ENCODE results near the gene KRT34. TPM values are rescaled to one million over a fixed set of nuclear protein-coding genes. Genes with fewer than 3 reads are reported as not detected.
"Not testable (repeated sequence)": the region's sequence is repeated elsewhere in the genome, so short reads cannot be mapped to it uniquely, and the experiment has no call there.

Gene KRT34
- total and polyA plus RNA-seq, 5 donors, result not detected

DNA sequence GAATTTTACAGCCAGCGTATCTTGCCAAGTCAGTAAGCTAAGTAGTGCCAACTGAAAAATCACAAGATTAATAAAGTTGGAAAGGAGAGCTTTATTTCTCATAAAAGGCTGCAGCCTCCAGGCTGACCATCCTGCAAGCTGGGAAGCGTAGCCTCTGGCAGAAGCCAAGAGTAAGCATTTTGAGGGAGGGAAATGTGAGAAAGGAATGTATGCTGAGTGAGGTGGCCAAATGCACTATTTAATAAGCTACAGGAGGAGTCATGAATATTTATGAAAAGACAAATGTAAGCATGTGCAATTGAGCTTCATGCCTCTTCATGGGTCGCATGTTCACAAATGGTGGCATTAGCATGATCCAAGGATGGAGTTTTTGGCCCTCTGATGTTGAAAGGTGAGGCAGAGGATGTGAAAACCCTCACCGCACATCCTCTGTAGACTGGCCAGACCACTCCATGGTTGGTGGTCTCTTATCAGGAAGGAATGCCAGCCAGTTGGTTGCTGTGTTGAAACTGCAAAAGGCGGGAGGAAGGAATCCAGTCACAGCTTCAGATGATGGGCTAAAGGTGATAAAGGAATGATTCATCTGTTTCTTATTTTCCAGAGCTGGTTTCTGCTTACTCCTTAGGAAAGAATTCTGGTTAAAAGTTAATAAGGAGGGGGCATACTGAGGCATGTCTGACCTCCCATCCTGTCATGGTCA lies 21.7 kb downstream of the KRT34 start:
- Histone ChIP-seq H3K9me3 (ENCODE audit: control insufficient read depth, low read length) (peaks cover 2% of the 10 kb centered on the region), H3K4me3 (ENCODE audit: low read length) (no peak overlapping the region), H3K27ac (ENCODE audit: low read length) (no peak overlapping the region), H3K4me1 (ENCODE audit: control insufficient read depth, insufficient read depth, low read length) (no peaks in the 10 kb centered on the region), H3K27me3 (ENCODE audit: control insufficient read depth, insufficient read depth) (no peaks in the 10 kb centered on the region)
- WGBS, result 69% methylated on average over 5 of the region's 5 CpGs
- DNase-seq (no peak), ATAC-seq (no peak)
- intact Hi-C loops (cut with DNase I), result no loop called here

DNA sequence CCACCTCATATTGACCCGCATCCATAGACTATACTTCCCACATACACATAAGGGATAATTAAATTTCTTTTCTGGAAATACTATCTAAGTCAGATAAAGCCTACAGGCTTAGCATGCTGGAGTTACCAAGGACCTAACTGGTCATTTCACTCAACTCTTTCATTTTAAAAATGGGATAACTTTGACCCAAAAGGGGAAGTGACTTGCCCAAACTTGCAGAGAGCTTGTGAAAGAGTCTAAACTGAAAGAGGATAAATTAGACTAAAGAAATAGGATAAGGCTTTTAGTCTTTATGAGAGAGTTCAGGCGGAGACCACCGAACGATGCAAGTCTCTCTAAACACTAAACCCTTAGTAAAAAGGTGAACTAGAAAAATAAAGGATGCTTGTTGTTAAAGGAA lies 27.6 kb downstream of the KRT34 start:
- Histone ChIP-seq H3K27ac (ENCODE audit: low read length) (no peak overlapping the region), H3K9me3 (ENCODE audit: control insufficient read depth, low read length) (peaks cover 2% of the 10 kb centered on the region), H3K4me1 (ENCODE audit: control insufficient read depth, insufficient read depth, low read length) (no peaks in the 10 kb centered on the region), H3K27me3 (ENCODE audit: control insufficient read depth, insufficient read depth) (no peaks in the 10 kb centered on the region), H3K4me3 (ENCODE audit: low read length) (no peak overlapping the region)
- DNase-seq (no peak), ATAC-seq (no peak)
- intact Hi-C loops (cut with DNase I), result no loop called here
- WGBS, result 89% methylated on average over 4 of the region's 4 CpGs

- WGBS, result 79% methylated on average over 7 of the region's 7 CpGs
- H3K27ac ChIP-seq (ENCODE audit: low read length), result no peak overlapping the region
- DNase-seq, result no peak
- no peaks in the 10 kb centered on the region for H3K4me1 ChIP-seq (ENCODE audit: control insufficient read depth, insufficient read depth, low read length)
- H3K4me3 ChIP-seq (ENCODE audit: low read length), result no peak overlapping the region
- no peak for ATAC-seq
- intact Hi-C loops (cut with DNase I), result no loop called here
- peaks cover 2% of the 10 kb centered on the region for H3K9me3 ChIP-seq (ENCODE audit: control insufficient read depth, low read length)
- no peaks in the 10 kb centered on the region for H3K27me3 ChIP-seq (ENCODE audit: control insufficient read depth, insufficient read depth)
Measured at GRCh38 chr17:41352597-41353366, 29.3 kb downstream of the KRT34 start.

DNA sequence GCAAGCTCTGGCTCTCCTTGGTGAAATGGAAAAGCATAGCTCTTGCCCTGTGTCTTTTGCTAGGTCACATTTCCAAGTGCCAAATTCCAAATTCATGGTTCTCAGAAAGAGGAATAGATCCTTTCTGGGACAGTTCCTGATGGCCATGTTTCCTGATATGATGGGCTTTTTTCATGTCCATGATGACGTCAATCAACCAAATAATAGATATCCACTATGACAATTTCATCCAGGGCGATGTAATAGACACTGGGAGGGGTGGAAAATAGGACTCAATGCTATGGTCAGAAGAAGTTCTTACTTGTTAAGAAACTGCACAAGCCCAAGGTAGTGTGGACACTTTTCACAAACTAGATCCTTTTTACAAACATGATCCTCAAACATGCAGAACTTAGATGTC lies 30.9 kb downstream of the KRT34 start:
- Histone ChIP-seq H3K27me3 (ENCODE audit: control insufficient read depth, insufficient read depth) (no peaks in the 10 kb centered on the region), H3K4me1 (ENCODE audit: control insufficient read depth, insufficient read depth, low read length) (no peaks in the 10 kb centered on the region), H3K9me3 (ENCODE audit: control insufficient read depth, low read length) (no peaks in the 10 kb centered on the region), H3K4me3 (ENCODE audit: low read length) (no peak overlapping the region), H3K27ac (ENCODE audit: low read length) (no peak overlapping the region)
- intact Hi-C loops (cut with DNase I), result no loop called here
- DNase-seq (no peak), ATAC-seq (no peak)
- 84% methylated on average over 2 of the region's 2 CpGs for WGBS

DNA sequence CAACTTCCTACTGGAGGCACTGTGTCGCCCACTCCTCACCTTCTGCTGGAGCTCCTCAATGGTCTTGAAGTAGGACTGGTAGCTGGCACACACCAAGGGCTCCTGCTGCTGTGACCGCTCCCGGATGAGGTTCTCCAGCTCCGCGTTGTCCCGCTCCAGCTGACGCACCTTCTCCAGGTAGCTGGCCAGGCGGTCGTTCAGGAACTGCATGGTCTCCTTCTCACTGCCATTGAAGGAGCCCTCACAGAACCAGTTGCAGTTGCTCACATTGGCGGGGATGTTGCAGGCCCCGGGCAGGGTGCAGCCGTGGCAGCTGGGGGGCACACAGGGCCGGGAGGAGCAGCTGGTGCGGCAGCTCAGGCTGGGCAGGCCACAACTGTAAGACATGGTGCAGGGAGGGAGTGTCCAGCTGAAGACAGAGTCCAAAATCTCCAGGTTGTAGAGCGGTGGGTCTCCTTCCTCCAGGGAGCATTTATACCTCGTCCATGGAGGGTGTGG lies 31.7 kb downstream of the KRT34 start, which contains the start of gene KRT33A:
Gene KRT33A (minus strand): TSS at position 448 of the 498 bp plus-strand sequence. CDS start 61 bp downstream, at position 387.
- H3K27me3 ChIP-seq (ENCODE audit: control insufficient read depth, insufficient read depth); H3K4me1 ChIP-seq (ENCODE audit: control insufficient read depth, insufficient read depth, low read length); H3K27ac ChIP-seq (ENCODE audit: low read length); DNase-seq; intact Hi-C loops (cut with DNase I); H3K9me3 ChIP-seq (ENCODE audit: control insufficient read depth, low read length); ATAC-seq; H3K4me3 ChIP-seq (ENCODE audit: low read length): not testable (repeated sequence)
- WGBS, result 91% methylated on average over 16 of the region's 16 CpGs

DNA sequence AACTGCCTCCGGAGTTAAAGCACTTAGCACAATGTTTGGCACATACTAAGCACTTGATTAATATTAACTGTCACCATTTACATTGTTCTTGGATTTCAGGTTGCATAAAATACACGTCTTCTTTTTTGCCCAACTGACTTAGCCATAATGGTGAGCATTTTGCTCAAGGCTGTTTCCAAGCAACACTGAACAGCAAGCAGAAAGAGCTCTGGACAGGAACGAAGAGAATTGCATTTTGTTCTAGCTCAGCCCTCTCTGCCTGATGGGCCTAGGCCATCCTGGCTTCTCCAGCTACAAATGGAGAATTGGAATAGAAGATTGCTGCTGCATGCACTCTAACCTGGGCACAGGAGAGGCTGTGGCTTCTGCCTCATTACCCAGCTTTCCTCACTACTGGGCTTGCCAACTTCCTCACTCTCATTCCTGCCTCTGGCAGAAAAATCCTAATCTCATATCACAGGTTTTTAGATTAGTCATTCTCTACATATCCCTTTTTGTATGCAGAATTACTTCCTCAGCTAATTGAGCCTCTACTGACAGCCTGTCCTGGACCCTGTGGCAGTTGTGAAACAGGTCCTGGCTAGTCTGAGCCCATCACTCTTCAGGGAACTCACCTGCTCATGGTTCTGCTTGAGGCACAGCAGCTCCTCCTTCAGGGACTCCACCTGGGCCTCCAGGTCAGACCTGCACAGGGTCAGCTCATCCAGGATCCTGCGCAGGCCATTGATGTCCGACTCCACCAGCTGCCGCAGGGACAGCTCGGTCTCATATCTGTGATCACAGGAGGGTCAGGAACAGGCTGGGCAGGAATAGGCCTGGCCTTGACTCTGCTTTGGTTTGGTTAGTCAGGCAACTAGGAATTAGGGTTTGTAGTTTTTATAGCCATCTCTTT lies 34.0 kb downstream of the KRT34 start:
- 85% methylated on average over 7 of the region's 7 CpGs for WGBS
- Histone ChIP-seq H3K27ac (ENCODE audit: low read length) (no peak overlapping the region), H3K27me3 (ENCODE audit: control insufficient read depth, insufficient read depth) (no peaks in the 10 kb centered on the region), H3K4me3 (ENCODE audit: low read length) (no peak overlapping the region), H3K4me1 (ENCODE audit: control insufficient read depth, insufficient read depth, low read length) (no peaks in the 10 kb centered on the region), H3K9me3 (ENCODE audit: control insufficient read depth, low read length) (no peaks in the 10 kb centered on the region)
- intact Hi-C loops (cut with DNase I), result no loop called here
- DNase-seq, result no peak
- ATAC-seq, result no peak

- H3K9me3 ChIP-seq (ENCODE audit: control insufficient read depth, low read length); H3K27me3 ChIP-seq (ENCODE audit: control insufficient read depth, insufficient read depth); DNase-seq; ATAC-seq; H3K4me1 ChIP-seq (ENCODE audit: control insufficient read depth, insufficient read depth, low read length); H3K4me3 ChIP-seq (ENCODE audit: low read length); intact Hi-C loops (cut with DNase I); H3K27ac ChIP-seq (ENCODE audit: low read length): not testable (repeated sequence)
- WGBS, result 82% methylated on average over 16 of the region's 16 CpGs
Measured at GRCh38 chr17:41346421-41346820, 35.7 kb downstream of the KRT34 start.

GRCh38 chr17:41345992-41346391 lies 36.1 kb downstream of the KRT34 start:
- Histone ChIP-seq H3K9me3 (ENCODE audit: control insufficient read depth, low read length) (peaks cover 2% of the 10 kb centered on the region), H3K27me3 (ENCODE audit: control insufficient read depth, insufficient read depth) (no peaks in the 10 kb centered on the region), H3K27ac (ENCODE audit: low read length) (no peak overlapping the region), H3K4me1 (ENCODE audit: control insufficient read depth, insufficient read depth, low read length) (no peaks in the 10 kb centered on the region), H3K4me3 (ENCODE audit: low read length) (no peak overlapping the region)
- DNase-seq (no peak), ATAC-seq (no peak)
- intact Hi-C loops (cut with DNase I), result no loop called here
- WGBS, result 77% methylated on average over 3 of the region's 3 CpGs

DNA sequence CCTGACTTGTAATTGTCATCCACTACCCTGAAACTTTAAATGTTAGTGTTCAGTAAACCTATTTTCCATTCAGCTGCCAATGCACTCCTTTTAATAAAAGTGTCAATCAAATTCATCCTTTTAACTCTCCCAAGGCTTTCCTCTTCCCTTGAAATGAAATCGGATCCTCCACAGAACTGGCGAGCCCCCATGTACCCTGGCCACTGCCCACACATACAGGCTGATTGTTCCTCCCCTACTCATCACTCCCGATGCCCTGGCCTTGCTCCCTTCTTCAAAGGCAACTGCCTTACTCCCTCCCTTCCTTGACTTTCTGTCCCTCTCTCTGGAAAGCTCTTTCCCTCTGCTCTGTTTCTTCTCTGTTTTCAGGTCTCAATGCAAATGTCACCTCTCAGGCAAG lies 39.1 kb downstream of the KRT34 start:
- Histone ChIP-seq H3K4me3 (ENCODE audit: low read length) (no peak overlapping the region), H3K9me3 (ENCODE audit: control insufficient read depth, low read length) (peaks cover 2% of the 10 kb centered on the region), H3K27ac (ENCODE audit: low read length) (no peak overlapping the region), H3K27me3 (ENCODE audit: control insufficient read depth, insufficient read depth) (no peaks in the 10 kb centered on the region), H3K4me1 (ENCODE audit: control insufficient read depth, insufficient read depth, low read length) (no peaks in the 10 kb centered on the region)
- intact Hi-C loops (cut with DNase I), result no loop called here
- WGBS, result 70% methylated on average over 3 of the region's 3 CpGs
- ATAC-seq (no peak), DNase-seq (no peak)

- H3K4me3 ChIP-seq (ENCODE audit: low read length), result no peak overlapping the region
- DNase-seq, result no peak
- H3K27ac ChIP-seq (ENCODE audit: low read length), result no peak overlapping the region
- no peak for ATAC-seq
- H3K4me1 ChIP-seq (ENCODE audit: control insufficient read depth, insufficient read depth, low read length), result no peaks in the 10 kb centered on the region
- 76% methylated on average over 7 of the region's 7 CpGs for WGBS
- peaks cover 2% of the 10 kb centered on the region for H3K9me3 ChIP-seq (ENCODE audit: control insufficient read depth, low read length)
- intact Hi-C loops (cut with DNase I), result no loop called here
- no peaks in the 10 kb centered on the region for H3K27me3 ChIP-seq (ENCODE audit: control insufficient read depth, insufficient read depth)
Measured at GRCh38 chr17:41340934-41341861, 40.9 kb downstream of the KRT34 start.
